NT2/D1 (cell line): Measurements from ENCODE around the gene MMP24.

Experiments
- DNase-seq: peaks from one replicate; pipeline ENCODE4 v3.0.0-alpha.2; 2011; ENCODE audit warnings: low read depth, low spot score
- H3K27me3 ChIP-seq: 2 replicates; pipeline ENCODE4 v1.6.0; 2011; ENCODE audit warnings: mild to moderate bottlenecking; ENCODE audit not compliant: insufficient read length, insufficient read depth
- H3K36me3 ChIP-seq: 2 replicates; pipeline ENCODE4 v1.6.1; 2011; ENCODE audit warnings: mild to moderate bottlenecking, low read length, mixed read lengths; ENCODE audit not compliant: insufficient read depth, insufficient read length
- H3K4me1 ChIP-seq: 2 replicates; pipeline ENCODE4 v1.5.1; 2011; ENCODE audit not compliant: insufficient read depth, insufficient read length
- H3K4me3 ChIP-seq: 2 replicates; pipeline ENCODE4 v1.5.1; 2011; ENCODE audit warnings: low read depth; ENCODE audit not compliant: insufficient read length
- H3K9ac ChIP-seq: 2 replicates; pipeline ENCODE4 v1.6.0; 2011; ENCODE audit warnings: low read depth; ENCODE audit not compliant: insufficient read length
- H3K9me3 ChIP-seq: 2 replicates; pipeline ENCODE4 v1.5.1; 2011; ENCODE audit warnings: mild to moderate bottlenecking, low read length; ENCODE audit not compliant: insufficient read depth
- SUZ12 ChIP-seq: IDR thresholded peaks from 2 replicates; pipeline ENCODE4 v1.6.1; 2011; ENCODE audit not compliant: insufficient read length, insufficient read depth; ENCODE audit errors: extremely low read depth
- YY1 ChIP-seq: IDR thresholded peaks from 2 replicates; pipeline ENCODE4 v1.6.1; 2011; ENCODE audit not compliant: insufficient read length, insufficient read depth
- ZNF274 ChIP-seq: IDR thresholded peaks from 2 replicates; pipeline ENCODE4 v1.6.1; 2011; ENCODE audit warnings: mild to moderate bottlenecking, low read depth, low read length

MMP24 gene

GRCh38 chr20:35296101-35296554 lies 69.6 kb downstream of the MMP24 start:
- Histone ChIP-seq H3K36me3 (no peaks in the 10 kb centered on the region), H3K27me3 (no peaks in the 10 kb centered on the region), H3K9ac (no peak overlapping the region), H3K4me1 (peaks cover 6% of the 10 kb centered on the region), H3K4me3 (no peak overlapping the region), H3K9me3 (no peaks in the 10 kb centered on the region)
- no peak for DNase-seq
- TF ChIP-seq YY1 (no peak), SUZ12 (no peak), ZNF274 (no peak)

- Histone ChIP-seq H3K4me1 (peaks cover 6% of the 10 kb centered on the region), H3K36me3 (peaks cover 9% of the 10 kb centered on the region), H3K27me3 (no peaks in the 10 kb centered on the region), H3K9me3 (no peaks in the 10 kb centered on the region), H3K4me3 (no peak overlapping the region), H3K9ac (no peak overlapping the region)
- no peak for TF ChIP-seq YY1
- no peak for TF ChIP-seq SUZ12
- TF ChIP-seq ZNF274: no peak
- DNase-seq: no peak
Observed at GRCh38 chr20:35297155-35297554, 70.7 kb downstream of the MMP24 start.

- no peak overlapping the region for H3K4me3 ChIP-seq
- no peak overlapping the region for H3K9ac ChIP-seq
- DNase-seq: no peak
- no peaks in the 10 kb centered on the region for H3K27me3 ChIP-seq
- no peaks in the 10 kb centered on the region for H3K9me3 ChIP-seq
- peaks cover 14% of the 10 kb centered on the region for H3K36me3 ChIP-seq
- no peak for TF ChIP-seq ZNF274
- TF ChIP-seq SUZ12: no peak
- TF ChIP-seq YY1: no peak
- peaks cover 6% of the 10 kb centered on the region for H3K4me1 ChIP-seq
Observed at GRCh38 chr20:35297740-35298139, 71.2 kb downstream of the MMP24 start.

- TF ChIP-seq ZNF274 (no peak), YY1 (no peak), SUZ12 (no peak)
- H3K9me3 ChIP-seq: no peaks in the 10 kb centered on the region
- H3K36me3 ChIP-seq: peaks cover 19% of the 10 kb centered on the region
- no peak overlapping the region for H3K4me3 ChIP-seq
- no peak for DNase-seq
- H3K9ac ChIP-seq: no peak overlapping the region
- peaks cover 6% of the 10 kb centered on the region for H3K4me1 ChIP-seq
- H3K27me3 ChIP-seq: no peaks in the 10 kb centered on the region
Observed at GRCh38 chr20:35298264-35298663, 71.8 kb downstream of the MMP24 start.

GRCh38 chr20:35299780-35300179 lies 73.3 kb downstream of the MMP24 start:
- no peak for DNase-seq
- H3K4me3 ChIP-seq: no peak overlapping the region
- no peak overlapping the region for H3K9ac ChIP-seq
- H3K4me1 ChIP-seq: peaks cover 7% of the 10 kb centered on the region
- peaks cover 31% of the 10 kb centered on the region for H3K36me3 ChIP-seq
- no peak for TF ChIP-seq SUZ12
- TF ChIP-seq YY1: no peak
- H3K27me3 ChIP-seq: no peaks in the 10 kb centered on the region
- H3K9me3 ChIP-seq: no peaks in the 10 kb centered on the region

- H3K4me1 ChIP-seq: peaks cover 7% of the 10 kb centered on the region
- no peaks in the 10 kb centered on the region for H3K27me3 ChIP-seq
- H3K4me3 ChIP-seq: no peak overlapping the region
- DNase-seq: no peak
- H3K9ac ChIP-seq: no peak overlapping the region
- H3K9me3 ChIP-seq: no peaks in the 10 kb centered on the region
- TF ChIP-seq YY1 (no peak), ZNF274 (no peak), SUZ12 (no peak)
- H3K36me3 ChIP-seq: peaks cover 36% of the 10 kb centered on the region
Observed at GRCh38 chr20:35300469-35301262, 74.2 kb downstream of the MMP24 start.

GRCh38 chr20:35301426-35301825 lies 74.9 kb downstream of the MMP24 start:
- TF ChIP-seq SUZ12: no peak
- TF ChIP-seq YY1: no peak
- no peak for TF ChIP-seq ZNF274
- Histone ChIP-seq H3K36me3 (peaks cover 38% of the 10 kb centered on the region), H3K9me3 (no peaks in the 10 kb centered on the region), H3K9ac (no peak overlapping the region), H3K27me3 (no peaks in the 10 kb centered on the region), H3K4me3 (no peak overlapping the region), H3K4me1 (peaks cover 9% of the 10 kb centered on the region)
- DNase-seq: no peak
